Uterus (tissue), 2 donors: Measurements from ENCODE around the gene POLR3B.

Source experiments
- POLR2A ChIP-seq, 2 donors: fragments of 450-650 bp; IDR thresholded peaks; one replicate each; pipeline ENCODE4 v1.6.1; 2016; ENCODE audit warnings: antibody characterized with exemption in 2 of 2, mild to moderate bottlenecking in 1 of 2, moderate library complexity in 1 of 2
- TF ChIP-seq, protein P1 (sequence below), 4 experiments: fragments of 200-600 bp in 2 of 4; fragments of 450-650 bp in 2 of 4; sonication (generic) in 2 of 4; IDR thresholded peaks; one replicate each; pipeline ENCODE4 v1.5.1; 2016 to 2019; ENCODE audit warnings: antibody characterized with exemption in 4 of 4, mild to moderate bottlenecking in 2 of 4, moderate library complexity in 1 of 4

DNA sequence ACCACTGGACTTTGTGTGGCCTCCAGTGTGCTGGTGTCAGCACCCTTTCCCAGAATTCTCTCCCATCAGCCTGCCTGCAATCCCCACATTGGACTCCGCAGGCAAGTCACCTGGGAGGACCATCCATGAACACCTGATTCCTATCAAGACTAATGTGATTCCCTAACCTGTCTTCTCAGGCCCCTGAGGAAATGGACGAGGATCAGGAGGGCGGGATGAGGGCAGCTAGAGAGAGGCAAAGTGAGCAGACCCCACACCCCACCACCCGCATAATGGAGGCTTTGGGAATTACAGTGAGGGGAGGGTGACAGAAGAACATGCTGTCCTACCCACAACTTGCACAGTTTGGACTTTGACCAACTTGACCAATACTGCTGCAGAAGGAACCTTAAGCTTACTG lies 164.4 kb downstream of the POLR3B start:
- TF ChIP-seq, protein P1, sequence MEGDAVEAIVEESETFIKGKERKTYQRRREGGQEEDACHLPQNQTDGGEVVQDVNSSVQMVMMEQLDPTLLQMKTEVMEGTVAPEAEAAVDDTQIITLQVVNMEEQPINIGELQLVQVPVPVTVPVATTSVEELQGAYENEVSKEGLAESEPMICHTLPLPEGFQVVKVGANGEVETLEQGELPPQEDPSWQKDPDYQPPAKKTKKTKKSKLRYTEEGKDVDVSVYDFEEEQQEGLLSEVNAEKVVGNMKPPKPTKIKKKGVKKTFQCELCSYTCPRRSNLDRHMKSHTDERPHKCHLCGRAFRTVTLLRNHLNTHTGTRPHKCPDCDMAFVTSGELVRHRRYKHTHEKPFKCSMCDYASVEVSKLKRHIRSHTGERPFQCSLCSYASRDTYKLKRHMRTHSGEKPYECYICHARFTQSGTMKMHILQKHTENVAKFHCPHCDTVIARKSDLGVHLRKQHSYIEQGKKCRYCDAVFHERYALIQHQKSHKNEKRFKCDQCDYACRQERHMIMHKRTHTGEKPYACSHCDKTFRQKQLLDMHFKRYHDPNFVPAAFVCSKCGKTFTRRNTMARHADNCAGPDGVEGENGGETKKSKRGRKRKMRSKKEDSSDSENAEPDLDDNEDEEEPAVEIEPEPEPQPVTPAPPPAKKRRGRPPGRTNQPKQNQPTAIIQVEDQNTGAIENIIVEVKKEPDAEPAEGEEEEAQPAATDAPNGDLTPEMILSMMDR (IDR thresholded peaks at IDR 0.05): no peak
- no peak for TF ChIP-seq POLR2A (IDR thresholded peaks at IDR 0.05)
